ENCODE measurements around the gene GABRB3.

Gene GABRB3

DNA sequence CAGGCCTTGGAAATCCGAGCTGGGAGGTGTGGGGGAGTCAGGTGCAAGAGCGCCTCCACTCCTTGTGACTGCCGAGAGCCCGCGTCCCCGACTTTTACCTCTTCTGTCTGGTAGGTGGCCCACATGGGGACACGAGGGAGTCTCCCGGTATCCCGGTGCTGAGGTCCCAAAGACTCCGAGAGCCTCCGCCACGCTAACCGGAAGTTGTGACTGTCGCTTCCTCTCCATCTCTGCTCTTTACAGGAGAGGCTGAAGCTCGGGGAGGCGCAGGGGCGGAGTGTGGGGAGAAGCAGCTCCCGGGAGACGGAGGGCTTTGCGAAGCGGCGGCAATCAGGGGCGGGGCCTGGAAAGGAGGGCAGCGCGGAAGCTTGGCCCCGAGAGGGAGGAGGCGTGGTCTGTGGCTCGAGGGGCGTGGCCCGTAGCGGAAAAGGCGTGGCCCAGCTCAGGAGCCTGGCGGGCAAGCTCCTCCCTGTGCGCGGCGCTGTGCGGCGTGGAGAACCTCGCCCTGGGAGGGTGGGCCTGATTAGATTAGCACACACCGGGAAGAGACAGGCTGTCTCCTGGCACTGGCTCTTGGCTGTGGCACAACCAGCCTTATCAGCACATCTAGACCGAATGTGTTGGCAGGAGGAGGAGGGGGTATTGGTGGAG is 143.9 kb downstream of the GABRB3 start:
- peak in 2 of 3 experiments; percentile 90 to 95 for DNase-seq

DNA sequence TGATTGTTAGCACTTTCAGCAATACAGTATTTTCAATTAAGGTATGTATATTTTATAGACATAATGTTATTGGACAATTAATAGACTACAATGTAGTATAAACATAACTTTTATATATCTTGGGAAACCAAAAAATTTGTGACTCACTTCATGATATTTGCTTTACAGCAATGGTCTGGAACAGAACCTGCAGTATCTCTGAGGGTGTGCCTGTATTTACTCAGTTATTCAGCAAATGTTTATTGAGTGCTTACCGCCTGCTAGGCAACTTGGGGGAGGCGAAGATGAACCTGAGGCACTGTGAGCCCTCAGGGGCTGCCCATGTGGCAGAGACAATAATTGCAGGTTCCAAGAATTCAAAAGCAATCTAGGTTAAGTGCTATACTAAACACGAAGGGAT is 144.8 kb downstream of the GABRB3 start:
- DNase-seq, result peak in 2 of 3 experiments; percentile 70 to 88

DNA sequence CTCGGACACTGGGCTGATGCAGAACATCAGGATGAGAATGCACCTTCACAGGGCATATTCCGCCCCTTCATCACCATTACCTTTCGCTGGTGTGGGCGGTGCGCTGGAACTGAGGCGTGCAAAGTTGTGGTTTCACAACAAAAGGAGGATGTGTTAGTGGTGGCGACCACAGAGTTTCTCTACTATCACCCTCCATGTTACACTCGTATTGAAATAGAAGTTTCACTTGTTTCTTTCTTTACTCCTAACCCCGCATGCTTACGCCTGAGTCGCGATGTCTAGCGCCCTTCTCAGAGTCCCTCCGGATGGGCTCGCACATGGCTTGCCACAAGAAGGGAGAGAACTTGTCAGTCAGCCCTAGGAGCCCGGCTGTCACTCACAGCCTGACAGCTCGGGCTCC is 148.7 kb downstream of the GABRB3 start:
- DNase-seq, result no peak

DNA sequence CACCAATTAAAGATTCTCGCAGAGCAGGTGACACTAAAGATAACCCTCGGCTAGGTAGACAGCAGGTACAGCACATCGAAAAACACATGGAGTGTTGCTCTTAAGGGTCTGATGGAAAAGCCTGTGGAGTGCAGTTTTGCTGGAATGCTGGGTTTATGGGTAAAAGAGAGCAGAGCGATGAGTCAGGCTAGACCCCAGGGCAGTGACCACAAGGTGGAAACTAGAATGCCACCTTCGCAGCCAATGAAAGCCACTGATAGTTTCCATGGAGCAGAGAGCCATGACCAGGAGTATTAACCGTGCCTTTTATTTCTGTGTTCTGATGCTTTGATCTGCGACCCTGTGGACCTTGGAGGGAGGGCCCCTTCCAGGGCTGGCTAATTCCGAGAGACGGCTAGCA is 149.8 kb downstream of the GABRB3 start:
- DNase-seq, result no peak

DNA sequence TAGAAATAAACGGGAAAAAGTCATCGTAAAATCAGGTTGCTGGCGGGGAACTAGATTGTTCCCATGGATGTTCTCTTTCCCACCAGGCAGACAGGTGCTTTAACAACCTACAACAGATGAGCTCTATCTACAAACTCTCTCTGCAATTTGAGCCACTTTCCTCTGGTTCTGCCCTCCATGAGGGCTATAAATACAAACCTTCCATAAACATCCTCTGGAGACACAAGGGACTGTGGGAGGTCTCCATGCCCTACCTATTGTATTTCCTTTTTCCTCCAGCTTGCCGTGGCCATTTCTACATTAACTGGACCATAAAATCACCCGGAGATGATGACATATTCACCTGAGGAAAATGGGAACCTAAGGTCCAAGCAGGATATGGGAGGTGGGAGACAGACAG is 151.1 kb downstream of the GABRB3 start:
- DNase-seq, result peak in 1 of 3 experiments; percentile 20

DNA sequence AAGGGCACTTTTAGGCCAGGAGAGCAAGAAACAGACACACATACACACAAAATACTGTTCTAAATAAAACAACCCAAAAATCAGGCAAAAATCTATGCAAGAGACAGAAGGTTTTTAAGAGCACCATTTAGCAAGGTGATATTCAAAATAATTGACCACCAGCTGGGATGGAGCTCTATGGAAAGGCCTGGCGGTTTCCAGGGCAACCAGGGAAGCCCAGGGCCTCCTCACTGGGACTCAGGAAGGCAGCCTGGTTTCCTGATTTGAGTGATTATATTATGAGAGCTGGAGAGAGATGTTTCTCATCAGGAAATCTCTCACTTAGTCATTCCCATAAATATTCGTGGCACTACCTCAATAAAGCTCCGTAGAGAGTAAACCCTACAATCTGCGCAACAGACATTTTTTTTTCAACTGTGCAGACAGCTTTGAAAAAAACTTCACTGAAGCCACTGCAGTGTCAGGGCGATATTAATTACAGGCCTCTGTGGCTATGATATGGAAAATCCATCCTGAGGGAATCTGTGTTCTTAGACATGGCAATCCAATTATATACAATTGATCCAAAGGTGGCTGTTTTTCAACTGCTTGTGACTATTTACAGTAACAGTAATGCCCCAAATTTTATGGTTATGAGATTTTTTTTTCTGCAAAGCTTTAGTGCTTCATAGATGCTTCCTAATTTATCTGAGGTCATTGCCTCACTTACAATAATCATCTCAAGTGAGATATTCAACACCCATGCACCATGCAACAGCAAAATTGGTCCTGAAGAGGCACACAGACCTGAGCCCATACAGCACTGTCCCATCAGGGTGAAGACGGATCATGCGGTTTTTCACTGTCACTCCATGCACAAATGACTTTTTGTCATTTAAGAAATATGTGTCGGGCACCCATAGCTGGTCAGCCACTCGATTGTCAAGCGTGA is 152.1 kb downstream of the GABRB3 start:
- peak in 2 of 3 experiments; percentile 47 to 72 for DNase-seq

DNA sequence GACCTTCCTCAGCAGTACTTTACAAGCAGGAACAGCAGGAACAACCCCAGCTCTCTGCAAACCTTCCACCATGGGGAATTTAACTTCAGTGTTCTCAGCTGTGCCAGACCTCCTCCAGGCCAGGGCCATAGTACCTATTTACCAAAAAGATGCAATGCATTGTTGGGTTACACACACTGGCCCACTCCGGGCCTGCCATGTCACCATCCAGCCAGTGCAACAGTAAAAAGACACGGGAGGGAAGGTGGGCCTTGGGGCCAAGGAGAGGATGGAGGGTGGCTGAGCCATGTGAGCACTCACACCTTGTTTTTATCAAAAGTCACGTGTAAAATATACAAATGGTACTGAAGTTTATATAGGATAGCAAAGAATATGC is 157.0 kb downstream of the GABRB3 start:
- no peak for DNase-seq

DNA sequence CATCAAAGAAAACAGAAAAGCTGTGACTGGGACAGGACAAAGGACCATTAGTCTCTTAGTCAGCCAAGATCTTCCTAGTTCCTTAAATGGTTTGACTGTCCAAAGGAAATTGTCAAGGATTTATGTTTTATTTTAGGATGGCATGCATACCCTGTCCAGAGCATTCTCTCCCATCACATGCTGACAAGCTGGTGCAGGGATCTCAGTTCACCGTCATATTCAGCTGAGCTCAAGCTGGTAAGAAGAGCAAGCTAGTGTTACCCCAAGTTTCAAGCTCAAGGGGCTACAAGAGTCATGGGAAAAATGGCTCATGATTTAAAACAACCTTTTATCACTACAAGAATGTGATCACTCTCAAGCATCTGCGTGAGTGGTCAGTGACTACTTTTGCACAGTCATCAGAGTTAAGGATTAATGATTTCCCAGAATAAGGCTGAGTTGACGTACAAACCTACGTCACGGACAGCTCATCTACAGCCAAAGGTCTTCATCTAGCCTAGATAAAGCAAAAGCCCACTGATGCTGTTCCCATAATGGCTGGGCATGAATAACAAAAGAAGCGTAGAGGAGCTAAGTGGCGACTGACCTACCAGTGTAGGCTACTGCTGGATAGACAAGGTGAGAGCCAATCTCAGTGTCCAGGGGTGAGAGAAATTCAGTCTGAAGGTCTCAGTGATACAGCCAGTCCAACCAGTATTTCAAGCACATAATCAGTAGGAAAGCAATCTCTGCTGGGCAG is 157.5 kb downstream of the GABRB3 start:
- DNase-seq, result no peak

DNA sequence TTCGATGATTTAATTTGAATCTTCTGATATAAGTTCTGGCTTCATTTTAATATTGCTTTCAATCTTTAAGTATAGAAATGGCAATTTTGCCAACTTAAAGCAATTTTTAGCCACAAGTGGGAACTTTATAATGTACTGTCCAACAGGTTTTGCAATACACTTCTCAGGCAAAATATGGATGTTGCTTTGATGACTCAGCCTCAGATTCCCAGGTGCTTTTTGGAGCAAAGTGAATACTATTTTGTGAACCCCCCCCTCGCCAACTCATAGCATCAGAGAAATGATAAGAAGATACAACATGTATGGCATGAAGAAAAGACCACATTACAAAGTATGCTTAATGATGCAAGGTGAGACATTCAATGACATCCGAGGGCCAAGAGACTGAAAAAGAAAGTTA is 158.1 kb downstream of the GABRB3 start:
- DNase-seq, result no peak

DNA sequence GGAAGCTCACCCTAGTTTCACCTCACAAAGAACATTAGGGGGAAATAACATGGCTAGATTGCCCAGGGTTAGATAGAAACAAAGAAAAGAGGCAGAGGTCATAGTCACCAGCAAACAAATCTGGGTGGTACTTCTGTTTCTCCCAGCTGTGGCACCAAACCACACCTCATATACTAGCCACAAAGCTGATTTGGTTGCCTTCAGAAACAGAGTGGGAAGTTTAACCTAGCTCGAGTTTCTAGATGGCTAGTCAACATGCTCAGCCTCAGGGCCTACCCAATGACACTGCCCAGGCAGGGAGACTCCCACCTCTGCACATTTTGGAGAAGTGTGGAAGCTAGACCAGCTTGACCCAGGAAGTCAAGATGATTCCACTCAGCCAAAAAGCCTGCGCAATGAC is 174.2 kb downstream of the GABRB3 start:
- no peak for DNase-seq

DNA sequence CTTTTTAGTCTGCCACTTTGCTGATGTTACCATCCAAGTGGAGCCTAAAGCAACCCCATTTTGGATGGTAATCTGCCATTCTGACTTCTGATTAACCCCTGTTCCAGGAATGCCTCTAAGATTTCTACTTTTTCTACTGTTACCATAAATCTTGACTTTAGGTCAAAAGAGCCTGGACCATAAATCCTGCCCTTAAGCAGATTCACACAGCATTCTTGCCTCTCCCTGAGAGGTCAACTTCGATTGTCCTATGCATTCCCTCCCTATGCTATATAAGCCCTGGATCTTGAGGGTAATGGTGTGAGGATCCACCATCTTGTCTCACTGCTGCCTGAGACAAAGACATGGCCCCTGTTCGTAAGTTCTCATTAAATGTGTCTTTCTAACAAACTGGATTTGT is 177.3 kb downstream of the GABRB3 start:
- no peak for DNase-seq

DNA sequence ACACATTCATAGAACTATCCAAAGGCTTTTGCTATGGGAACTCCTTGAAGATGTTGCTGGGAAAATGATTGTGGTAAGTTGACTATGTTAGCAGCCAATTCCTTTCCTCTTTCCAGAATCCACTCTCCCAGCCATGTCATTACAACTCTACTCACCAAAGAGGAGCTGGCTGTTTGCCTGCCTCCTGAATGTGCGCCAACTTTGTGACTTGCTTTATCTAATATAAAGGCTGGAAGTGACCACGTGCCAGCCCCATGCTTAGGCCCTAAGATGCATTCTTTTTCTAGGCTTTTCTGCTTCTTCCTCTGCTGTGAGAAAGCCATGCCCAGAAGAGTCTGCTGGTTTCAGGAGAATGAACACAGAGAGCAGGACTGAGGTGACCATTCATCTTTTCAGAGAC is 182.2 kb downstream of the GABRB3 start:
- DNase-seq, result no peak

DNA sequence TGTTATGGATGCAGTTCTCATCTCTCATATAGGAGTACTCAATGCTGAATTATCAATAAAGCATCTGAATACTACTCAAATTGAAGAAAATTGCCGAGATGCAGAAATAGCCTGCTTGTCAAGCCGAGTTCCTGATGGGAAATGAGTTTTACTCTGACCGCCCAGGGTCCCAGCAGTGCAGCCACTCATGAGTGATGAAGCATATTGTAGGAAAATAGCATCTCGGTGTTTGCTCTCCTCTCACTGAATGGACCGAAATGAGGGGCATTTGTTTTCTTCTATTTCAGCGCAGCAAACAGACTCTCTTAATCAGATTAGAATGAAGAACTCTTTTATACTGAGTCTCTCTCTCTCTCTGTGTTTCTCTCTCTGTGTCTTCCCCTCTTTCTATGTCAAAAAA is 190.0 kb downstream of the GABRB3 start:
- DNase-seq, result no peak

DNA sequence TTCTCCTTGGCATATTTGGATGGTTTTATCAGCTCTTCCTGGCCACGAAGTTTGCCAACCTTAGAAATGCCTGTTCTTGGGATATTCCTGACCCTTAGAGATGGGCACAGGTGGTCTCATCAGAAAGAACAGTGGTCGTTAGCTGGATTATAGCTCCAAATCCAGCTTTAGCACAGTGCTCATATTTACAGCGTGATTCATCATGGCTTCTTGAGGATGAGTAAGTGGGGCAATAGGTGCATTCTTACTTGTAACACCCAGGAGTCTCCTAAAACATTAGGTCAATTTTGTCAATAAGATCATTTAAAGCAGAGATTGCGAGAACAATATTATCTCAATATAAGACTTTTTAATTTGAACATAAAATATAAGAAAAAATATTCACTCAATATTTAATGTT is 191.9 kb downstream of the GABRB3 start:
- no peak for DNase-seq

DNA sequence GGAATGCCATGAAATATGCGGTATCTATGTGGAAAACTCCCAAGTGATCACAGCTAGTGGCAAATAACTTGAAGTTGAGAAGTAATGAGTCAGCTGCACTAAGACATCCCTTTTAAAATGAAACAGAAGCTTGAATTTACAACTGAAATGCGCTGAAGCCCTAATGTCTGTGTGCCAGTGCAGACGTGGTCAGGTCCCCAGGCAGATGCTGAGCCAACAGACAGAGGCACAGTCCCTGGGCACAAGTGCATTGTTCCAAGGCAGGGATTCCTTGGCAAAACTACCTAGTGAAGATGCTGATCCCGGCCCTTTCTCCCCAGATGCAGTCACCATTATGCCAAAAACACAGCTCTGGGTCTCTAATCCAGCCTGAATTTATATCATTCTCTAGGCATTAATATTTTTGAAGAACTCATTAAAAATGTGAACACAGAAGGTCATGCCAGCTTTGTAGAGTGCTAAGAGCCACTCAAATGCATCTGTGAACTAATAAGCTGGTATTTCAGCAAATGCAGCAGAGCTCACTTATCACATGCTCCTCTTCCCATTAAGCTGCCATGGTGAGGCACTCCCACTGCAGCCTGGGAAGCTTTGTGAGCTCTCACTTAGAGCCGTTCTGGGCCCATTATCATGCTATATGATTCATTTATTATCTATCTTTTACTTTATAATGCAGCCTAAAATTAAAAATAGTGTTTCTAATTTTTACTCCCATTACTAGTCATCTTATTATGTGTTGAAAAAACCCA is 200.1 kb downstream of the GABRB3 start:
- DNase-seq, result no peak

DNA sequence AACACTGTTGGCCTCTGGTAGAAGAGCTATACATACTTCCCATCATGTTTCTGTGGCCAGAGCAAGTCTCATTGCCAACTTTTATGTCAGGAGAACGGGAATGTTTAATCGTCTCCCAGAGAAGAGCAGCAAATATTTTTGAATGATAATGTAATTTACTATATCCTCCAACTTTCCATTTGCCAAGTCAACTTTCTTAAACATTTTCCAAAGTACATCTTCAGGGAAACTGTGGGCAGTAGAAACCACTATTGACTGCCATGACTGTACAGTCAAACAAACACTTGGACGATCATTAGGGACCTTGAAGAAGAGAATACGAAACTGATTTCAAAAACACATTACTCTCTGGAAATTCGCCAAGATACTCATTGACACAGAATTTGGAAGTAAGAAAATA is 201.5 kb downstream of the GABRB3 start:
- no peak for DNase-seq

DNA sequence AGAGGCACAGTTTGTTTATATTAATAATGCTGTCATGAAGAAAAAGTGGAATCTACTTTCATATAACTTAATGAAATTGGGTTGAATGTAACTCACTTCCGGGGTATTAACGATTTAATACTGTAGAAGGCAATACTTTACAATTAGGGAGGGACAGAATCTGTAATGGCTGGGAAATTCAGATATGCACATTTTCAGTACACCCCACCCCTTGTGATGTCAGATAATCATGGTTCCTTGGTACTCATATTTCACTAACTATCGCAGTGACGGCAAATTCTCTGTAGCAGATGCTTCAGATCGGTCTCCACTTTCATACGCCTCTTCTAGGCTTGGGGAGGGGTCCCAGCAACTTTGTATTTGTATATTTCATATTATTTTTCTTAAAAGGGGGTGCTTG is 207.3 kb downstream of the GABRB3 start:
- DNase-seq, result no peak

DNA sequence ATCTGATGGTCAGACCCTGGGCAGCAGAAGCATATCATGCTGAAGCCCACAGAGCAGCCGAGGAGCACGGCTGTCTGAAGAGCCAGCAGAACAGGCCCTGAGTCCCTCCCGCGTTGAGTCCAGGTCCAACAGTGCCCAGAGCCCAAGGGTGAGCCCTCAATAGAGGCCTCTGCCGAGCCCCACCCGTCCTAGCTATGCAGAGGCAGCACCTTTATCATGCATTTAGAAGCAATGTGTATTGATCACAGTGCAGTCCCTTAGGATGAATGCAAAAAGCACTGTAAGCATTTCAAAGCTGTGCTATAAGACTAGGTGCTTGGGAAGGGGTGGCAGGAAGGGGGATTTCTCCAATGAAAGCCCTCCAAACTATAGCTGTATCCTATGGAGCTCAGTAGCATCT is 208.5 kb downstream of the GABRB3 start:
- no peak for DNase-seq

DNA sequence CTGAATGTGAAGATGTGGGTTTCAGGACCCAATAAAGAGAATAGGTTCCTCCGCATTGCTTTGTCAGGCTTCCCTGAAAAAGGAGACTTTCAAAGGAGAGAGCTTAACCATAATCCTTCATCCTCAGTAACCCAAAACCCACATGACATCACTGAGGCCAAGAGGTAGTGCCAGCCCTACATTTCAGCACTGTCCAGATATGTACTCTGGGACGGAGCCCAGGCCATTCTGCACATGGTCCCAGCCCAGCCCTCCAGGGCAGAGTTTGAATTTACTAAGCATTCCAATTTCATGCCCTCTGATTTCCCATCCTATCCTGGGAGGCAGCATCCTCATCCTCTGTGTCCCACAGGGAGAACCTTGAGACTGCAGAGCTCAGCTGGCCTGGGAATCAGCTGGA is 210.5 kb downstream of the GABRB3 start:
- DNase-seq, result no peak

DNA sequence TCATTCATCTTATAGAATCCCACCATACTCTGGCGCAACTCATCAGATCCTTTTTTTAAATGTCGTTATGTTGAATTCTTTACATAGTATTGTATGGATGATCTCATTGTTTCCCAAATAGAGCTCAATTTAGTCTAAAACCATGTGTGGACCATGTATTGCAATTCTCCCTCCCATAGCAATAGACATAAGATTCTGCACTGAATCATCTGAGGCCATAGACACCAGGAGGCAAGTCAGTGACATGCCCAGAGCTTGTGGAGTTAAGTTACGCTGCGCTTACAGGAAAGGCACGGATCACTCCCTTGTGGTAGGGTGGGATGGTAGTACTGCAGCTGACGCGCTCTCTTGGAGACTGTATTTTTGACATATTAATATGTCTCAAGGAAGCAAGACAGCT is 211.0 kb downstream of the GABRB3 start:
- DNase-seq, result no peak

DNA sequence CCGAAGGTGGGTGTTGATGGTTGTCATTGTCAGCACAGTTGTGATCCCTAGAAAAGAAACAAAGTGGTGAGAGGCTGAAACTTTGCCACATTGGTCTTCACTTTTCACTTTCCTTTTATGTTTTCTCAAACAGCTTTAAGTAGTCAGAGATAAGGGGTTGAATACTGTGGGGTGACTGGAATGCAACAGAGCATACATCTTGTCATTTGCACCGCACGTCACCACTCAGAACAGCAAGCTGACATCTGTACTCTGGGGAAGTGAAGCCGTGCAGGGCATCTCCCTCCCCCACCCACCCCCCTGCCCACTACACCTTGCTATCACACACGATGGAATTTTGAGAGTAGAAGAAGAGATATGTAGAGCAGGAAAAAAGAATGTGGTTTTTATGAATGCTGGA is 211.7 kb downstream of the GABRB3 start:
- DNase-seq, result no peak

DNA sequence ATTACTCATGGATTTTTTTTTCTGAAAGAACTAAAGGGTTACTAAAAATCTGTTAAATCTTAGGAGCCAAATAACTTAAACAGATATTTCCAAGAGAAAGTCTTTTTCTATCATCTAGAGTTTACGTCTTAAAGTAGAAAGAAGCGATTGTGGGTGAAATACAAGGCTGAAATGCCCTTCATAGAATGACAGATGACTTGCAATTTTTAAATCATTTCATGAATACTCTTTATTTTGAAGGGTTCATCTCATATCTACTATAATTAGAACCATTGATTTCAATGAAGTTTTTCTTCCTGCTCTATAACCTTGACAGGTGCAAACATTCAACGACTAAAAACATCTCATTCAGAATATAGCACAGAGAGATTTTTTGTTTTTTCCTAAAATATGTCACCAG is 217.0 kb downstream of the GABRB3 start:
- DNase-seq, result no peak

DNA sequence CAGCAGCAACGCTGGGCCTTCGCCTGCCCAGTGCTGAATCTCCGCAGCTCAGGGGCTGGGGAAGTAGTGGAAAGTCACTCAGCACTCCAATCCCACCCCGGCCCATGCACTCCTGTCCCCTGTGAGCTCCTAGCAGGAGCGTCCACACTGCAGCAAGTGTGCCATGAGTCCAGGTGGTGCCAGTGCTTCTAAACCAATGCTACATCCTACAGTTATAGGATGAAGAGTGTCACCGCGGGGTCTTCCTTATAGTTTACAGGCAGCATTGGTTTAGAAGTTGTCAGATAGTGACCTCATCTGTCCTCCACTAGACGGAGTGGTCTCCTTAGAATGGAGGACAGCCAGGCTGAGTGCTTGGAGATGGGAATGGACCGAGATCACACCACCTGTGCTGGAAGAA is 221.4 kb downstream of the GABRB3 start:
- DNase-seq, result no peak
